MM.1S (cell line): Measurements from ENCODE around the gene C5AR2.

ENCODE experiments used
- CTCF ChIP-seq: fragments of 300-600 bp; sonication (generic); IDR thresholded peaks from 2 replicates; pipeline ENCODE4 v1.5.1; 2016; ENCODE audit warnings: antibody characterized with exemption, low read length, mixed read lengths
- EZH2 ChIP-seq: fragments of 300-600 bp; sonication (generic); optimal IDR thresholded peaks from 2 replicates; pipeline ENCODE3; 2017; ENCODE audit warnings: low read depth, mild to moderate bottlenecking, antibody characterized with exemption, low read length, mixed read lengths
- EZH2phosphoT487 ChIP-seq: fragments of 300-600 bp; sonication (generic); IDR thresholded peaks from 2 replicates; pipeline ENCODE4 v1.6.1; 2018; ENCODE audit warnings: antibody characterized with exemption, low read length

GRCh38 chr19:47373246-47374240, 41.6 kb downstream of the C5AR2 start:
- TF ChIP-seq EZH2: no peak
- no peak for TF ChIP-seq CTCF
- no peak for TF ChIP-seq EZH2phosphoT487
